SK-N-SH (cell line): ENCODE measurements around the gene ATP1A1. TPM values are rescaled to one million over a fixed set of nuclear protein-coding genes. Genes with fewer than 3 reads are reported as not detected.

Source experiments
- CTCF ChIA-PET: fragments of 300-600, 350-600 bp; formaldehyde crosslinking; extraction: SDS; loops from one replicate; lab custom pipeline; 2021; lab: Yijun Ruan, JAX
- POLR2A ChIA-PET: fragments of 350-600 bp; sonication (Branson Sonifier 250); formaldehyde crosslinking; extraction: SDS; loops from one replicate; lab custom pipeline; 2020; ENCODE audit warnings: antibody characterized with exemption, inconsistent platforms; lab: Yijun Ruan, JAX
- DNase-seq: peaks from one replicate; pipeline ENCODE4 v3.0.0; 2012
- H2AFZ ChIP-seq: fragments of 200-600 bp; sonication (generic); 2 replicates; pipeline ENCODE4 v1.8.1; 2016; ENCODE audit warnings: antibody characterized with exemption, mild to moderate bottlenecking, low read depth
- H3F3A ChIP-seq: fragments of 200-600 bp; sonication (generic); replicated peaks from 2 replicates; pipeline ENCODE3; 2016; ENCODE audit warnings: antibody characterized with exemption, mild to moderate bottlenecking; ENCODE audit not compliant: insufficient read depth
- H3K27ac ChIP-seq, 2 experiments: fragments of 200-500 bp in 1 of 2; fragments of 200-600 bp in 1 of 2; sonication (Bioruptor generic) in 1 of 2; sonication (generic), shearing (Covaris generic) in 1 of 2; 2 replicates each; pipeline versions ENCODE4 v1.5.1 to v1.6.1; 2014 to 2016; ENCODE audit warnings: low read depth in 2 of 2, inconsistent platforms in 1 of 2, low read length in 1 of 2, mild to moderate bottlenecking in 1 of 2, mixed read lengths in 1 of 2
- H3K27me3 ChIP-seq: fragments of 200-600 bp; sonication (generic), shearing (Covaris generic); 2 replicates; pipeline ENCODE4 v1.6.1; 2016; ENCODE audit warnings: mixed run types; ENCODE audit not compliant: insufficient read depth
- H3K36me3 ChIP-seq, 2 experiments: fragments of 200-500 bp in 1 of 2; fragments of 200-600 bp in 1 of 2; sonication (Bioruptor generic) in 1 of 2; sonication (generic) in 1 of 2; replicated peaks in 1 of 2; 2 replicates each; pipeline versions ENCODE3 to v1.5.1; 2014 to 2016; ENCODE audit warnings: low read length in 1 of 2, mild to moderate bottlenecking in 1 of 2; ENCODE audit not compliant: insufficient read depth in 2 of 2, control insufficient read depth in 1 of 2
- H3K4me1 ChIP-seq, 2 experiments: fragments of 200-500 bp in 1 of 2; fragments of 200-600 bp in 1 of 2; sonication (Bioruptor generic) in 1 of 2; sonication (generic), shearing (Covaris generic) in 1 of 2; 2 replicates each; pipeline versions ENCODE4 v1.5.1 to v1.6.1; 2014 to 2016; ENCODE audit warnings: low read depth in 1 of 2, low read length in 1 of 2, mixed run types in 1 of 2; ENCODE audit not compliant: insufficient read depth in 2 of 2, control insufficient read depth in 1 of 2
- H3K4me2 ChIP-seq: fragments of 200-600 bp; sonication (generic), shearing (Covaris generic); 2 replicates; pipeline ENCODE4 v1.6.1; 2017; ENCODE audit warnings: mixed run types
- H3K4me3 ChIP-seq, 2 experiments: fragments of 200-500 bp in 1 of 2; fragments of 200-600 bp in 1 of 2; sonication (Bioruptor generic) in 1 of 2; sonication (generic), shearing (Covaris generic) in 1 of 2; 2 replicates each; pipeline versions ENCODE4 v1.5.1 to v1.8.1; 2014 to 2016; ENCODE audit warnings: low read depth in 2 of 2, inconsistent platforms in 1 of 2, low read length in 1 of 2, mild to moderate bottlenecking in 1 of 2, mixed read lengths in 1 of 2, moderate library complexity in 1 of 2
- H3K79me2 ChIP-seq: fragments of 200-600 bp; sonication (generic); 2 replicates; pipeline ENCODE4 v1.8.1; 2017; ENCODE audit warnings: mild to moderate bottlenecking; ENCODE audit not compliant: insufficient read depth
- H3K9ac ChIP-seq: fragments of 200-600 bp; sonication (generic); 2 replicates; pipeline ENCODE4 v1.6.1; 2017; ENCODE audit warnings: mixed run types
- H3K9me2 ChIP-seq: fragments of 200-600 bp; sonication (generic); 2 replicates; pipeline ENCODE4 v1.6.1; 2017; ENCODE audit warnings: mixed run types
- H3K9me3 ChIP-seq: fragments of 200-600 bp; sonication (generic); 2 replicates; pipeline ENCODE4 v1.6.1; 2017; ENCODE audit warnings: mixed run types, mild to moderate bottlenecking, moderate library complexity
- H4K20me1 ChIP-seq: fragments of 200-600 bp; sonication (generic); 2 replicates; pipeline ENCODE4 v1.6.1; 2017; ENCODE audit warnings: mild to moderate bottlenecking, mixed run types; ENCODE audit not compliant: insufficient read depth
- EP300 ChIP-seq, 2 experiments: IDR thresholded peaks; 2 replicates each; pipeline versions ENCODE4 v1.4.0 to v1.6.1; 2012; ENCODE audit warnings: borderline replicate concordance in 1 of 2, low read depth in 1 of 2, low read length in 1 of 2
- FOXJ3 ChIP-seq: sonication (generic); formaldehyde crosslinking; IDR thresholded peaks from 2 replicates; pipeline ENCODE4 v1.5.1; 2020; ENCODE audit warnings: mild to moderate bottlenecking, missing genetic modification reagents
- FOXM1 ChIP-seq: IDR thresholded peaks from 2 replicates; pipeline ENCODE4 v1.4.0; 2012; ENCODE audit warnings: low read depth, mild to moderate bottlenecking
- GABPA ChIP-seq: IDR thresholded peaks from 2 replicates; pipeline ENCODE4 v1.4.0; 2012; ENCODE audit warnings: low read depth, mild to moderate bottlenecking
- GATA2 ChIP-seq: sonication (generic); formaldehyde crosslinking; IDR thresholded peaks from 2 replicates; pipeline ENCODE4 v1.5.0; 2020; ENCODE audit warnings: mild to moderate bottlenecking, missing genetic modification reagents
- NRF1 ChIP-seq: IDR thresholded peaks from 2 replicates; pipeline ENCODE4 v1.6.1; 2012; ENCODE audit warnings: low read depth, mild to moderate bottlenecking, low read length
- PBX3 ChIP-seq: IDR thresholded peaks from 2 replicates; pipeline ENCODE4; 2012
- REST ChIP-seq: IDR thresholded peaks from 2 replicates; pipeline ENCODE4 v1.6.1; 2012; ENCODE audit warnings: mild to moderate bottlenecking, low read depth, low read length, moderate library complexity
- RFX5 ChIP-seq: IDR thresholded peaks from 2 replicates; pipeline ENCODE4 v1.6.1; 2012; ENCODE audit warnings: mild to moderate bottlenecking, improper control_type of control experiment, low read length
- RXRA ChIP-seq: IDR thresholded peaks from 2 replicates; pipeline ENCODE4 v1.4.0; 2012; ENCODE audit warnings: low read depth, mild to moderate bottlenecking, borderline replicate concordance
- TCF12 ChIP-seq: IDR thresholded peaks from 2 replicates; pipeline ENCODE4 v1.4.0; 2012
- TEAD4 ChIP-seq: IDR thresholded peaks from 2 replicates; pipeline ENCODE4 v1.4.0; 2012; ENCODE audit warnings: mild to moderate bottlenecking, borderline replicate concordance; ENCODE audit not compliant: insufficient read depth
- USF1 ChIP-seq: IDR thresholded peaks from 2 replicates; pipeline ENCODE4 v1.4.0; 2012; ENCODE audit warnings: low read depth, borderline replicate concordance
- USF2 ChIP-seq: fragments of 150-350 bp; IDR thresholded peaks from 2 replicates; pipeline ENCODE4 v1.6.1; 2017; ENCODE audit warnings: antibody characterized with exemption, low read length, low read depth, borderline replicate concordance
- WGBS: methylation state at CpG from one replicate; pipeline ENCODE4 v1.1.6; 2017; ENCODE audit warnings: low lambda C conversion rate; 5-methylcytosine and 5-hydroxymethylcytosine counted together
- polyA plus RNA-seq, 3 experiments: library from polyadenylated mRNA; depleted of rRNA; stranded (reverse); fragments of >200 nt; gene quantifications; 2 replicates each; pipeline ENCODE4 v1.2.3, GENCODE V29; 2012

The ATP1A1 gene
- polyA plus RNA-seq, 1 of the 3 experiments (the other 2 are of a cell fraction): 233 TPM

GRCh38 chr1:116389686-116390085 is 16.6 kb downstream of the ATP1A1 start:
- H2AFZ ChIP-seq: no peak overlapping the region
- CTCF ChIA-PET: interaction anchor here (1.0 kb wide), 1 partner anchor 96 kb away, joined by 3 read pairs; no protein-coding TSS in a partner anchor
- TF ChIP-seq USF2 (no peak), TCF12 (no peak), FOXJ3 (CRISPR knock-in tag) (no peak), USF1 (no peak), GATA2 (CRISPR knock-in tag) (no peak), FOXM1 (no peak), NRF1 (no peak), GABPA (no peak)
- TF ChIP-seq, all 33 proteins: peak for 0
- no peak for DNase-seq
- no peaks in the 10 kb centered on the region; the same call in 1 of the 2 replicates for H4K20me1 ChIP-seq
- H3K4me3 ChIP-seq: no peak overlapping the region
- H3K9ac ChIP-seq: no peak overlapping the region
- POLR2A ChIA-PET: no interaction called here
- H3K36me3 ChIP-seq: peaks cover 86 to 95% of the 10 kb centered on the region in 2 experiments
- no peak overlapping the region for H3K4me2 ChIP-seq
- H3K79me2 ChIP-seq: peaks cover 2% of the 10 kb centered on the region
- no peaks in the 10 kb centered on the region; a peak in 1 of 4 replicates for H3K4me1 ChIP-seq
- 98% methylated on average over 6 of the region's 6 CpGs for WGBS
- no peaks in the 10 kb centered on the region for H3K27me3 ChIP-seq
- no peaks in the 10 kb centered on the region for H3K9me2 ChIP-seq
- no peaks in the 10 kb centered on the region for H3F3A ChIP-seq
- H3K9me3 ChIP-seq: no peaks in the 10 kb centered on the region
- no peak overlapping the region for H3K27ac ChIP-seq

- Histone ChIP-seq H4K20me1 (no peaks in the 10 kb centered on the region; the same call in 1 of the 2 replicates), H3K9ac (no peak overlapping the region), H2AFZ (no peak overlapping the region), H3K4me3 (no peak overlapping the region), H3K9me3 (no peaks in the 10 kb centered on the region), H3K79me2 (no peaks in the 10 kb centered on the region; the same call in 1 of the 2 replicates), H3K27ac (no peak overlapping the region), H3F3A (no peaks in the 10 kb centered on the region), H3K9me2 (no peaks in the 10 kb centered on the region), H3K27me3 (no peaks in the 10 kb centered on the region), H3K36me3 (peaks cover 86 to 95% of the 10 kb centered on the region in 2 experiments), H3K4me1 (no peaks in the 10 kb centered on the region; a peak in 1 of 4 replicates), H3K4me2 (no peak overlapping the region)
- no peak for DNase-seq
- 99% methylated on average over 5 of the region's 5 CpGs for WGBS
- TF ChIP-seq REST: no peak
- no peak for TF ChIP-seq FOXJ3 (CRISPR knock-in tag)
- TF ChIP-seq RXRA: no peak
- TF ChIP-seq RFX5: no peak
- TF ChIP-seq EP300 (IDR thresholded peaks at IDR 0.05; ENCODE audit: borderline replicate concordance in 1 of 2, low read depth in 1 of 2, low read length in 1 of 2): no peak
- TF ChIP-seq PBX3: no peak
- TF ChIP-seq TEAD4: no peak
- TF ChIP-seq USF1: no peak
- CTCF ChIA-PET: interaction anchor here (1.0 to 1.9 kb wide), 3 partner anchors 15 to 251 kb away, joined by 3 to 9 read pairs (median 3); no protein-coding TSS in a partner anchor
- POLR2A ChIA-PET: no interaction called here
Measured at GRCh38 chr1:116390195-116390594, 17.2 kb downstream of the ATP1A1 start.
